ENCODE results near the gene OR11A1. TPM values are rescaled to one million over a fixed set of nuclear protein-coding genes. Genes with fewer than 3 reads are reported as not detected.

OR11A1 gene
- total and polyA plus RNA-seq, 2 donors (not counting 3 experiments of a cell fraction or from before 2014, with no cell fraction given), result not detected

- Histone ChIP-seq H3K4me1 (ENCODE audit: control insufficient read depth, extremely low read depth, insufficient read depth, low read length) (no peaks in the 10 kb centered on the region), H3K4me3 (replicated peaks in 1 of 3; ENCODE audit: insufficient read depth in 1 of 3, low read depth in 1 of 3, low read length in 3 of 3) (no peak within 1 kb of the TSS), H4K20me1 (replicated peaks; ENCODE audit: control insufficient read depth, extremely low read depth, insufficient read depth, low read length) (no peaks in the 10 kb centered on the region), H3K9me1 (replicated peaks; ENCODE audit: control insufficient read depth, extremely low read depth, insufficient read depth, low read length) (no peaks in the 10 kb centered on the region), H3K79me2 (ENCODE audit: control insufficient read depth, insufficient read depth, low read length) (no peaks in the 10 kb centered on the region), H3K4me2 (ENCODE audit: insufficient read depth, low read length) (no peak within 1 kb of the TSS), H3K9ac (replicated peaks; ENCODE audit: extremely low read depth, insufficient read depth, low read length) (no peak within 1 kb of the TSS), H3K9me3 (replicated peaks; ENCODE audit: control insufficient read depth, insufficient read depth, low read length) (peaks cover 2% of the 10 kb centered on the region), H2AFZ (ENCODE audit: low read depth, low read length) (no peak within 1 kb of the TSS), H3K36me3 (ENCODE audit: control insufficient read depth in 2 of 2, extremely low read depth in 1 of 2, insufficient read depth in 2 of 2, low read length in 2 of 2) (no peaks in the 10 kb centered on the region), H3K27ac (ENCODE audit: insufficient read depth, low read depth, low read length) (no peak within 1 kb of the TSS), H3K27me3 (ENCODE audit: control insufficient read depth in 2 of 2, insufficient read depth in 2 of 2, low read length in 2 of 2) (no peaks in the 10 kb centered on the region)
- ChIA-PET CTCF (no interaction called here), POLR2A (no interaction called here)
- no peak for TF ChIP-seq MYC (IDR thresholded peaks at IDR 0.05; ENCODE audit: low read depth, low read length)
- no peak for TF ChIP-seq GATA2 (IDR thresholded peaks at IDR 0.05; ENCODE audit: insufficient read depth, insufficient read length, low read depth, low read length)
- TF ChIP-seq POLR2AphosphoS5 (IDR thresholded peaks at IDR 0.05; ENCODE audit: insufficient read depth, low read depth, low read length), result no peak
- TF ChIP-seq, protein P1, sequence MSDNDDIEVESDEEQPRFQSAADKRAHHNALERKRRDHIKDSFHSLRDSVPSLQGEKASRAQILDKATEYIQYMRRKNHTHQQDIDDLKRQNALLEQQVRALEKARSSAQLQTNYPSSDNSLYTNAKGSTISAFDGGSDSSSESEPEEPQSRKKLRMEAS (IDR thresholded peaks at IDR 0.05; ENCODE audit: insufficient read depth, insufficient read length), result no peak
- TF ChIP-seq EZH2 (IDR thresholded peaks at IDR 0.05; ENCODE audit: borderline replicate concordance, low read depth, low read length, severe bottlenecking), result no peak
- no peak for TF ChIP-seq CTCF (IDR thresholded peaks at IDR 0.05; ENCODE audit: extremely low read depth in 1 of 2, insufficient read depth in 1 of 2, low read depth in 1 of 2, low read length in 2 of 2)
- no peak for TF ChIP-seq POLR2A (IDR thresholded peaks at IDR 0.05; ENCODE audit: low read depth, low read length)
- TF ChIP-seq JUN (IDR thresholded peaks at IDR 0.05; ENCODE audit: borderline replicate concordance, insufficient read depth, insufficient read length, low read depth), result no peak
- TF ChIP-seq FOS (IDR thresholded peaks at IDR 0.05; ENCODE audit: borderline replicate concordance, insufficient read depth, low read length), result no peak
- DNase-seq (ENCODE audit: low read depth, low spot score), result no peak
- no TSS peak for BruUV-seq (replicated peaks)
- dilution Hi-C loops (cut with MboI; ENCODE audit: extremely low pct_ligation_motif_present, low sequenced_read_pairs) (no loop called here), intact Hi-C loops (cut with micrococcal nuclease) (no loop called here)
- no peak for FAIRE-seq
Measured at GRCh38 chr6:29414588-29414987, 42.3 kb downstream of the OR11A1 start, which contains the start of gene OR12D1. TSS of gene OR12D1 (plus strand) at chr6:29414928.

Measured in endothelial cell of umbilical vein (primary cell).